Trophoblast cell (in vitro differentiated cells and primary cell): ENCODE data around the gene COL5A3.
A peak's percentile ranks its signal among the peaks of the same experiment; 100 is the strongest.

Experiments used
- DNase-seq, 2 donors: peaks; one replicate each; pipeline ENCODE4 v3.0.0-alpha.2; 2016
- H2AFZ ChIP-seq: 2 replicates; pipeline ENCODE4 v1.6.1; 2013; ENCODE audit warnings: low read length, moderate library complexity, mild to moderate bottlenecking; ENCODE audit not compliant: insufficient read depth, poor library complexity
- H2AK5ac ChIP-seq: 2 replicates; pipeline ENCODE4 v1.6.1; 2013; ENCODE audit warnings: mild to moderate bottlenecking, low read length
- H2BK120ac ChIP-seq: 2 replicates; pipeline ENCODE4 v1.6.1; 2013; ENCODE audit warnings: low read length, mild to moderate bottlenecking, moderate library complexity; ENCODE audit not compliant: insufficient read depth, poor library complexity
- H2BK12ac ChIP-seq: 2 replicates; pipeline ENCODE4 v1.6.1; 2013; ENCODE audit warnings: mild to moderate bottlenecking, low read length, moderate library complexity
- H2BK5ac ChIP-seq: 2 replicates; pipeline ENCODE4 v1.6.1; 2013; ENCODE audit warnings: low read length, low read depth, moderate library complexity, mild to moderate bottlenecking; ENCODE audit not compliant: poor library complexity
- H3K14ac ChIP-seq: 2 replicates; pipeline ENCODE4 v1.6.1; 2013; ENCODE audit warnings: mild to moderate bottlenecking, low read length
- H3K18ac ChIP-seq: 2 replicates; pipeline ENCODE4 v1.6.1; 2013; ENCODE audit warnings: mild to moderate bottlenecking, low read length
- H3K23ac ChIP-seq: 2 replicates; pipeline ENCODE4 v1.6.1; 2013; ENCODE audit warnings: low read length
- H3K27ac ChIP-seq: 2 replicates; pipeline ENCODE4 v1.5.1; 2013; ENCODE audit warnings: low read depth, mild to moderate bottlenecking, inconsistent platforms, low read length, moderate library complexity
- H3K27me3 ChIP-seq: 2 replicates; pipeline ENCODE4 v1.6.1; 2013; ENCODE audit warnings: inconsistent platforms, mild to moderate bottlenecking, low read length, moderate library complexity; ENCODE audit not compliant: insufficient read depth
- H3K36me3 ChIP-seq, 2 experiments: 1 replicate in 1 of 2; 2 replicates in 1 of 2; pipeline ENCODE4 v1.6.1; 2013; ENCODE audit warnings: low read length in 2 of 2, mild to moderate bottlenecking in 2 of 2, moderate library complexity in 1 of 2; ENCODE audit not compliant: insufficient read depth in 2 of 2, control insufficient read depth in 1 of 2
- H3K4ac ChIP-seq: 2 replicates; pipeline ENCODE4 v1.6.1; 2013; ENCODE audit warnings: low read depth, mild to moderate bottlenecking, low read length, moderate library complexity
- H3K4me1 ChIP-seq, 2 experiments: 1 replicate in 1 of 2; 2 replicates in 1 of 2; pipeline ENCODE4 v1.6.1; 2013; ENCODE audit warnings: low read length in 2 of 2, mild to moderate bottlenecking in 2 of 2, moderate library complexity in 1 of 2; ENCODE audit not compliant: insufficient read depth in 2 of 2, control insufficient read depth in 1 of 2
- H3K4me2 ChIP-seq: 2 replicates; pipeline ENCODE4 v1.6.1; 2013; ENCODE audit warnings: inconsistent platforms, mild to moderate bottlenecking, low read length, moderate library complexity
- H3K4me3 ChIP-seq: 2 replicates; pipeline ENCODE4 v1.5.1; 2013; ENCODE audit warnings: mild to moderate bottlenecking, low read depth, low read length, inconsistent platforms
- H3K79me1 ChIP-seq: one replicate; pipeline ENCODE4 v1.6.1; 2013; ENCODE audit warnings: low read length
- H3K79me2 ChIP-seq: 2 replicates; pipeline ENCODE4 v1.6.1; 2013; ENCODE audit warnings: low read length, mild to moderate bottlenecking; ENCODE audit not compliant: control insufficient read depth, insufficient read depth, poor library complexity
- H3K9ac ChIP-seq: 2 replicates; pipeline ENCODE4 v1.6.1; 2013; ENCODE audit warnings: mild to moderate bottlenecking, low read length
- H3K9me3 ChIP-seq: 2 replicates; pipeline ENCODE4 v1.6.1; 2013; ENCODE audit warnings: low read depth, mild to moderate bottlenecking, control low read depth, inconsistent platforms, low read length; ENCODE audit not compliant: insufficient read depth
- H4K12ac ChIP-seq: 2 replicates; pipeline ENCODE4 v1.6.1; 2013; ENCODE audit warnings: low read depth, mild to moderate bottlenecking, low read length, moderate library complexity
- H4K8ac ChIP-seq: 2 replicates; pipeline ENCODE4 v1.6.1; 2013; ENCODE audit warnings: low read depth, mild to moderate bottlenecking, low read length, moderate library complexity
- H4K91ac ChIP-seq: one replicate; pipeline ENCODE4 v1.6.1; 2013; ENCODE audit warnings: low read depth, mild to moderate bottlenecking, low read length, moderate library complexity
- WGBS: extraction: QIAGEN DNeasy Blood & Tissue Kit; methylation state at CpG from one replicate; pipeline ENCODE4 v1.1.7; 2013; ENCODE audit warnings: missing lambda C conversion rate; ENCODE audit not compliant: insufficient read length, insufficient coverage; ENCODE audit errors: extremely low coverage; 5-methylcytosine and 5-hydroxymethylcytosine counted together

COL5A3 gene

GRCh38 chr19:10000171-10000826 lies 10.0 kb downstream of the COL5A3 start:
- WGBS: no CpG with 5 or more reads among the region's 16 CpGs
- Histone ChIP-seq H3K4me1 (no peaks in the 10 kb centered on the region), H3K4me3 (no peak overlapping the region)

GRCh38 chr19:9996541-9996940 lies 13.8 kb downstream of the COL5A3 start:
- WGBS: no CpG with 5 or more reads among the region's 5 CpGs

More at GRCh38 chr19:10000171-10000826, 10.0 kb downstream of the COL5A3 start:
- H2BK5ac ChIP-seq: no peak overlapping the region
- H3K36me3 ChIP-seq: no peaks in the 10 kb centered on the region
- no peak overlapping the region for H3K23ac ChIP-seq
- H3K9ac ChIP-seq: no peak overlapping the region
- H4K8ac ChIP-seq: no peak overlapping the region
- H3K18ac ChIP-seq: no peak overlapping the region
- H4K12ac ChIP-seq: no peak overlapping the region
- H2BK12ac ChIP-seq: no peak overlapping the region
- no peak overlapping the region for H3K4me2 ChIP-seq
- no peak overlapping the region for H2AK5ac ChIP-seq
- no peak overlapping the region for H3K4ac ChIP-seq
- H3K14ac ChIP-seq: no peak overlapping the region
- no peak overlapping the region for H3K27ac ChIP-seq
- H4K91ac ChIP-seq: no peak overlapping the region
- DNase-seq: peak; percentile 27 to 59
- H3K9me3 ChIP-seq: peaks cover 1% of the 10 kb centered on the region
- H3K27me3 ChIP-seq: no peaks in the 10 kb centered on the region
- no peaks in the 10 kb centered on the region for H3K79me1 ChIP-seq
- H3K79me2 ChIP-seq: no peaks in the 10 kb centered on the region
- no peak overlapping the region for H2AFZ ChIP-seq
- no peak overlapping the region for H2BK120ac ChIP-seq

GRCh38 chr19:9995999-9996398 lies 14.3 kb downstream of the COL5A3 start:
- no peak overlapping the region for H2BK5ac ChIP-seq
- no CpG with 5 or more reads among the region's 7 CpGs for WGBS
- no peak overlapping the region for H3K4me2 ChIP-seq
- no peak overlapping the region for H4K8ac ChIP-seq
- H3K9ac ChIP-seq: no peak overlapping the region
- H2BK12ac ChIP-seq: no peak overlapping the region
- H3K79me1 ChIP-seq: no peaks in the 10 kb centered on the region
- DNase-seq: no peak
- H2AFZ ChIP-seq: no peak overlapping the region
- H3K4me3 ChIP-seq: no peak overlapping the region
- no peak overlapping the region for H3K27ac ChIP-seq
- H2BK120ac ChIP-seq: no peak overlapping the region
- H3K27me3 ChIP-seq: no peaks in the 10 kb centered on the region
- H3K9me3 ChIP-seq: no peaks in the 10 kb centered on the region
- H2AK5ac ChIP-seq: no peak overlapping the region
- no peaks in the 10 kb centered on the region for H3K36me3 ChIP-seq
- no peak overlapping the region for H4K91ac ChIP-seq
- no peak overlapping the region for H3K18ac ChIP-seq
- no peak overlapping the region for H3K4ac ChIP-seq
- no peak overlapping the region for H3K23ac ChIP-seq
- H3K79me2 ChIP-seq: no peaks in the 10 kb centered on the region
- H3K14ac ChIP-seq: no peak overlapping the region
- no peak overlapping the region for H4K12ac ChIP-seq
- H3K4me1 ChIP-seq: no peaks in the 10 kb centered on the region

More at GRCh38 chr19:9996541-9996940, 13.8 kb downstream of the COL5A3 start:
- DNase-seq: no peak
- H3K36me3 ChIP-seq: no peaks in the 10 kb centered on the region
- H3K79me1 ChIP-seq: no peaks in the 10 kb centered on the region
- no peak overlapping the region for H3K14ac ChIP-seq
- no peak overlapping the region for H3K9ac ChIP-seq
- no peak overlapping the region for H2BK120ac ChIP-seq
- H3K23ac ChIP-seq: no peak overlapping the region
- no peak overlapping the region for H4K8ac ChIP-seq
- no peak overlapping the region for H2AK5ac ChIP-seq
- H3K27ac ChIP-seq: no peak overlapping the region
- no peak overlapping the region for H2BK5ac ChIP-seq
- H2BK12ac ChIP-seq: no peak overlapping the region
- no peak overlapping the region for H3K4ac ChIP-seq
- H3K4me2 ChIP-seq: no peak overlapping the region
- no peak overlapping the region for H2AFZ ChIP-seq
- no peak overlapping the region for H4K12ac ChIP-seq
- H3K27me3 ChIP-seq: no peaks in the 10 kb centered on the region
- H3K18ac ChIP-seq: no peak overlapping the region
- H3K4me3 ChIP-seq: no peak overlapping the region
- no peaks in the 10 kb centered on the region for H3K4me1 ChIP-seq
- H3K79me2 ChIP-seq: no peaks in the 10 kb centered on the region
- H3K9me3 ChIP-seq: no peaks in the 10 kb centered on the region
- no peak overlapping the region for H4K91ac ChIP-seq

GRCh38 chr19:9995084-9995483 lies 15.2 kb downstream of the COL5A3 start:
- H3K18ac ChIP-seq: no peak overlapping the region
- H2AK5ac ChIP-seq: no peak overlapping the region
- no peaks in the 10 kb centered on the region for H3K9me3 ChIP-seq
- no peaks in the 10 kb centered on the region for H3K79me1 ChIP-seq
- H3K27ac ChIP-seq: no peak overlapping the region
- no CpG with 5 or more reads among the region's 8 CpGs for WGBS
- H3K4me1 ChIP-seq: no peaks in the 10 kb centered on the region
- no peaks in the 10 kb centered on the region for H3K27me3 ChIP-seq
- H4K12ac ChIP-seq: no peak overlapping the region
- H3K14ac ChIP-seq: no peak overlapping the region
- no peak overlapping the region for H2AFZ ChIP-seq
- H3K9ac ChIP-seq: no peak overlapping the region
- no peak overlapping the region for H3K4ac ChIP-seq
- H4K8ac ChIP-seq: no peak overlapping the region
- H2BK5ac ChIP-seq: no peak overlapping the region
- H3K4me2 ChIP-seq: no peak overlapping the region
- no peak overlapping the region for H3K23ac ChIP-seq
- no peak overlapping the region for H2BK120ac ChIP-seq
- no peak overlapping the region for H4K91ac ChIP-seq
- H2BK12ac ChIP-seq: no peak overlapping the region
- no peaks in the 10 kb centered on the region for H3K79me2 ChIP-seq
- DNase-seq: no peak
- H3K4me3 ChIP-seq: no peak overlapping the region
- H3K36me3 ChIP-seq: no peaks in the 10 kb centered on the region
